ENCODE results near the gene KAZN.

KAZN gene

GRCh38 chr1:15029036-15029435 is 430.6 kb downstream of the KAZN start:
- 97% methylated on average over 6 of the region's 6 CpGs for WGBS

GRCh38 chr1:15029786-15030185 is 431.3 kb downstream of the KAZN start:
- peak overlapping the region; percentile 54 for H2BK15ac ChIP-seq (ENCODE audit: low read depth, poor library complexity, severe bottlenecking)

More at GRCh38 chr1:15029036-15029435, 430.6 kb downstream of the KAZN start:
- Histone ChIP-seq H3K14ac (ENCODE audit: low read length in 2 of 2) (peak overlapping the region in 1 of 2 experiments; percentile 79), H3K4me2 (ENCODE audit: low read length, poor library complexity, severe bottlenecking) (no peak overlapping the region), H4K8ac (ENCODE audit: low read length) (no peak overlapping the region), H2BK5ac (ENCODE audit: low read depth, low read length, poor library complexity, severe bottlenecking) (peak overlapping the region; percentile 21), H2AK5ac (ENCODE audit: low read length, severe bottlenecking) (peak overlapping the region; percentile 33), H3K4me1 (ENCODE audit: control insufficient read depth, insufficient read depth, low read depth, low read length) (peaks cover 52% of the 10 kb centered on the region), H3K4ac (ENCODE audit: low read depth in 1 of 2, low read length in 2 of 2) (no peak overlapping the region), H3K27me3 (ENCODE audit: control insufficient read depth in 1 of 2, insufficient read depth in 1 of 2, low read length in 2 of 2) (no peaks in the 10 kb centered on the region), H3K18ac (ENCODE audit: low read depth in 1 of 2, low read length in 2 of 2) (no peak overlapping the region), H2AFZ (ENCODE audit: low read depth, low read length) (no peak overlapping the region), H2BK15ac (ENCODE audit: low read depth, poor library complexity, severe bottlenecking) (no peak overlapping the region), H3K79me1 (replicated peaks; ENCODE audit: low read length, poor library complexity, severe bottlenecking) (peaks cover 8% of the 10 kb centered on the region), H3K9me3 (ENCODE audit: control insufficient read depth, low read length) (no peaks in the 10 kb centered on the region), H3K9ac (ENCODE audit: low read length) (no peak overlapping the region), H4K91ac (ENCODE audit: low read length) (no peak overlapping the region), H3K27ac (ENCODE audit: low read length, poor library complexity, severe bottlenecking) (peak overlapping the region; percentile 97), H2BK12ac (ENCODE audit: low read length in 2 of 2) (peak overlapping the region in 1 of 2 experiments; percentile 57), H3K36me3 (ENCODE audit: control insufficient read depth in 1 of 2, insufficient read depth in 2 of 2, low read depth in 1 of 2, low read length in 2 of 2) (peaks cover 0 to 6% of the 10 kb centered on the region in 2 experiments), H3K4me3 (ENCODE audit: insufficient read depth in 1 of 2, low read depth in 1 of 2, low read length in 2 of 2) (no peak overlapping the region), H2BK120ac (ENCODE audit: low read depth, low read length) (no peak overlapping the region), H3K23ac (ENCODE audit: low read length in 2 of 2) (no peak overlapping the region)
- DNase-seq, result no peak

GRCh38 chr1:15031251-15031933 is 432.9 kb downstream of the KAZN start:
- no peak overlapping the region for H4K8ac ChIP-seq (ENCODE audit: low read length)
- H2BK12ac ChIP-seq (ENCODE audit: low read length in 2 of 2), result no peak overlapping the region
- no peaks in the 10 kb centered on the region for H3K27me3 ChIP-seq (ENCODE audit: control insufficient read depth in 1 of 2, insufficient read depth in 1 of 2, low read length in 2 of 2)
- peak overlapping the region; percentile 97 for H3K27ac ChIP-seq (ENCODE audit: low read length, poor library complexity, severe bottlenecking)
- no peak overlapping the region for H2BK120ac ChIP-seq (ENCODE audit: low read depth, low read length)
- H2BK15ac ChIP-seq (ENCODE audit: low read depth, poor library complexity, severe bottlenecking), result no peak overlapping the region
- DNase-seq, result peak; percentile 38
- H3K23ac ChIP-seq (ENCODE audit: low read length in 2 of 2), result no peak overlapping the region
- 89% methylated on average over 7 of the region's 8 CpGs for WGBS
- H2AFZ ChIP-seq (ENCODE audit: low read depth, low read length), result no peak overlapping the region
- H3K9me3 ChIP-seq (ENCODE audit: control insufficient read depth, low read length), result no peaks in the 10 kb centered on the region
- H3K14ac ChIP-seq (ENCODE audit: low read length in 2 of 2), result no peak overlapping the region
- H3K36me3 ChIP-seq (ENCODE audit: control insufficient read depth in 1 of 2, insufficient read depth in 2 of 2, low read depth in 1 of 2, low read length in 2 of 2), result peaks cover 11 to 19% of the 10 kb centered on the region in 2 experiments
- no peak overlapping the region for H3K4me2 ChIP-seq (ENCODE audit: low read length, poor library complexity, severe bottlenecking)
- no peak overlapping the region for H3K4ac ChIP-seq (ENCODE audit: low read depth in 1 of 2, low read length in 2 of 2)
- no peak overlapping the region for H3K4me3 ChIP-seq (ENCODE audit: insufficient read depth in 1 of 2, low read depth in 1 of 2, low read length in 2 of 2)
- peaks cover 50% of the 10 kb centered on the region for H3K4me1 ChIP-seq (ENCODE audit: control insufficient read depth, insufficient read depth, low read depth, low read length)
- H3K79me1 ChIP-seq (replicated peaks; ENCODE audit: low read length, poor library complexity, severe bottlenecking), result peaks cover 8% of the 10 kb centered on the region
- no peak overlapping the region for H3K9ac ChIP-seq (ENCODE audit: low read length)
- H3K18ac ChIP-seq (ENCODE audit: low read depth in 1 of 2, low read length in 2 of 2), result peak overlapping the region in 1 of 2 experiments; percentile 0
- H2BK5ac ChIP-seq (ENCODE audit: low read depth, low read length, poor library complexity, severe bottlenecking), result peak overlapping the region; percentile 63
- H2AK5ac ChIP-seq (ENCODE audit: low read length, severe bottlenecking), result peak overlapping the region; percentile 76
- H4K91ac ChIP-seq (ENCODE audit: low read length), result peak overlapping the region; percentile 2

More at GRCh38 chr1:15029786-15030185, 431.3 kb downstream of the KAZN start:
- Histone ChIP-seq H2BK5ac (ENCODE audit: low read depth, low read length, poor library complexity, severe bottlenecking) (no peak overlapping the region), H2AFZ (ENCODE audit: low read depth, low read length) (no peak overlapping the region), H3K27me3 (ENCODE audit: control insufficient read depth in 1 of 2, insufficient read depth in 1 of 2, low read length in 2 of 2) (no peaks in the 10 kb centered on the region), H2BK120ac (ENCODE audit: low read depth, low read length) (no peak overlapping the region), H3K4ac (ENCODE audit: low read depth in 1 of 2, low read length in 2 of 2) (no peak overlapping the region), H3K79me1 (replicated peaks; ENCODE audit: low read length, poor library complexity, severe bottlenecking) (peaks cover 6% of the 10 kb centered on the region), H3K36me3 (ENCODE audit: control insufficient read depth in 1 of 2, insufficient read depth in 2 of 2, low read depth in 1 of 2, low read length in 2 of 2) (peaks cover 0 to 5% of the 10 kb centered on the region in 2 experiments), H3K4me1 (ENCODE audit: control insufficient read depth, insufficient read depth, low read depth, low read length) (peaks cover 55% of the 10 kb centered on the region), H4K8ac (ENCODE audit: low read length) (no peak overlapping the region), H2AK5ac (ENCODE audit: low read length, severe bottlenecking) (peak overlapping the region; percentile 33), H3K14ac (ENCODE audit: low read length in 2 of 2) (no peak overlapping the region), H3K4me3 (ENCODE audit: insufficient read depth in 1 of 2, low read depth in 1 of 2, low read length in 2 of 2) (no peak overlapping the region), H3K23ac (ENCODE audit: low read length in 2 of 2) (no peak overlapping the region), H3K9me3 (ENCODE audit: control insufficient read depth, low read length) (no peaks in the 10 kb centered on the region), H3K4me2 (ENCODE audit: low read length, poor library complexity, severe bottlenecking) (no peak overlapping the region), H3K9ac (ENCODE audit: low read length) (no peak overlapping the region), H2BK12ac (ENCODE audit: low read length in 2 of 2) (peak overlapping the region in 1 of 2 experiments; percentile 15), H4K91ac (ENCODE audit: low read length) (no peak overlapping the region), H3K27ac (ENCODE audit: low read length, poor library complexity, severe bottlenecking) (peak overlapping the region; percentile 97), H3K18ac (ENCODE audit: low read depth in 1 of 2, low read length in 2 of 2) (peak overlapping the region in 1 of 2 experiments; percentile 5)
- DNase-seq, result no peak
- 86% methylated on average over 6 of the region's 8 CpGs for WGBS

- peaks cover 40% of the 10 kb centered on the region for H3K4me1 ChIP-seq (ENCODE audit: control insufficient read depth, insufficient read depth, low read depth, low read length)
- H2AFZ ChIP-seq (ENCODE audit: low read depth, low read length), result no peak overlapping the region
- 83% methylated on average over 4 of the region's 4 CpGs for WGBS
- no peak overlapping the region for H3K18ac ChIP-seq (ENCODE audit: low read depth in 1 of 2, low read length in 2 of 2)
- no peak overlapping the region for H2AK5ac ChIP-seq (ENCODE audit: low read length, severe bottlenecking)
- H3K4me3 ChIP-seq (ENCODE audit: insufficient read depth in 1 of 2, low read depth in 1 of 2, low read length in 2 of 2), result no peak overlapping the region
- H2BK15ac ChIP-seq (ENCODE audit: low read depth, poor library complexity, severe bottlenecking), result no peak overlapping the region
- no peak overlapping the region for H3K23ac ChIP-seq (ENCODE audit: low read length in 2 of 2)
- H3K9ac ChIP-seq (ENCODE audit: low read length), result no peak overlapping the region
- no peak overlapping the region for H3K14ac ChIP-seq (ENCODE audit: low read length in 2 of 2)
- H3K27me3 ChIP-seq (ENCODE audit: control insufficient read depth in 1 of 2, insufficient read depth in 1 of 2, low read length in 2 of 2), result no peaks in the 10 kb centered on the region
- no peak overlapping the region for H2BK12ac ChIP-seq (ENCODE audit: low read length in 2 of 2)
- H4K91ac ChIP-seq (ENCODE audit: low read length), result no peak overlapping the region
- no peak overlapping the region for H3K4ac ChIP-seq (ENCODE audit: low read depth in 1 of 2, low read length in 2 of 2)
- peaks cover 15 to 28% of the 10 kb centered on the region in 2 experiments for H3K36me3 ChIP-seq (ENCODE audit: control insufficient read depth in 1 of 2, insufficient read depth in 2 of 2, low read depth in 1 of 2, low read length in 2 of 2)
- peak; percentile 52 for DNase-seq
- no peak overlapping the region for H2BK120ac ChIP-seq (ENCODE audit: low read depth, low read length)
- H2BK5ac ChIP-seq (ENCODE audit: low read depth, low read length, poor library complexity, severe bottlenecking), result no peak overlapping the region
- peak overlapping the region; percentile 53 for H3K27ac ChIP-seq (ENCODE audit: low read length, poor library complexity, severe bottlenecking)
- no peak overlapping the region for H3K4me2 ChIP-seq (ENCODE audit: low read length, poor library complexity, severe bottlenecking)
- no peaks in the 10 kb centered on the region for H3K9me3 ChIP-seq (ENCODE audit: control insufficient read depth, low read length)
- H4K8ac ChIP-seq (ENCODE audit: low read length), result no peak overlapping the region
- H3K79me1 ChIP-seq (replicated peaks; ENCODE audit: low read length, poor library complexity, severe bottlenecking), result peaks cover 10% of the 10 kb centered on the region
These were observed 434.8 kb downstream of the KAZN start for GRCh38 chr1:15033264-15033663.
